GM19351 (cell line): Measurements from ENCODE around the gene HOXB3.

Experiments used
- ATAC-seq: cut with Tn5 transposase; IDR thresholded peaks from one replicate; pipeline ENCODE4 v1.9.1; 2021; ENCODE audit warnings: mild to moderate bottlenecking, moderate library complexity; ENCODE audit not compliant: unreplicated experiment

HOXB3 gene

DNA sequence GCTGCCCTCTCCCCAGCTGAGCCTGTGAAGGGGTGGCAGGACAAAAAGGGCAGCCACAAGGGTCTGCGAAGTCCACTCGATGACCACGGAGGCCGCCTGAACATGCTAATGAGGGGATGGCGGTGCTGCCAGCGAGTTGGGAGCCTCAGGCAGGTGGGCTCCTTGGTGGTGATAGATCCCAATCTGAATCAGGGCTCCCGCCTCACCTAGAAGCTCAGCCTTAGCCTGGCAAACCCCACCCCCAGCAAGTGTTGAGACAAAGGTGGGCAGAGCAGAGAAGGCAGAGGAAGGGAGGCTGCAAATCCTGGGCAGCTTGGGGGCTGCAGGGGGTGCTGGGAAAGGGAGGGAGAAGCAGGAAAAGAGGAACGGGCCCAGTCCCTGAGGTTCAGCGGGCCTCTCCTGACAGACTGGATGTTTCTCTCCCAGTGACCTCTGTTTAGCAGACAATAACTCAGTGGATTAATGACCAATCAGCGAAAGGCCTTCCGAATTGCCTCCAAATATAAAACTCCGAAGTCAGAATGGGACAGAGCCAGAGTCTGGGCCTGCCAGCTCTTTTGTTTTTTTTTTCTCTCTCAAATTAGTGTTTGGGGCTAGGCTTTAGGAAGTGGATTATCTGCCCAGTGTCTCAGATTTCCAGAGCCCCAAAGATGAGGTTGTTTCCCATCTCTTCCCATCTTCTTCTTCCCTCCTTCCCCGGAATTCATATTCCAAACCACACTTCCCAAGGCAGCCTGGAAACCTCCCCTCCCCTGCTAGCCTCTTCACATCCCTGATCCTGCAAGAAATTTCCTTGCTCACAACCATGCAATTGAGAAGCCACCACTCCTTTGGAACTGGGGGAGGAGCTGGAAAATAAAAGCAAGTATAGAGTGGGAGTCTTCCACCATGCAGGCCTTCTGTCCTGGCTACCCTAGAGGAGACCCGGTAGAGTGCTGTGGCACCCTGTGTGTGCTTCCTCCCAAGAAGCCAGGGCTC lies 29.9 kb downstream of the HOXB3 start:
- no peak for ATAC-seq

DNA sequence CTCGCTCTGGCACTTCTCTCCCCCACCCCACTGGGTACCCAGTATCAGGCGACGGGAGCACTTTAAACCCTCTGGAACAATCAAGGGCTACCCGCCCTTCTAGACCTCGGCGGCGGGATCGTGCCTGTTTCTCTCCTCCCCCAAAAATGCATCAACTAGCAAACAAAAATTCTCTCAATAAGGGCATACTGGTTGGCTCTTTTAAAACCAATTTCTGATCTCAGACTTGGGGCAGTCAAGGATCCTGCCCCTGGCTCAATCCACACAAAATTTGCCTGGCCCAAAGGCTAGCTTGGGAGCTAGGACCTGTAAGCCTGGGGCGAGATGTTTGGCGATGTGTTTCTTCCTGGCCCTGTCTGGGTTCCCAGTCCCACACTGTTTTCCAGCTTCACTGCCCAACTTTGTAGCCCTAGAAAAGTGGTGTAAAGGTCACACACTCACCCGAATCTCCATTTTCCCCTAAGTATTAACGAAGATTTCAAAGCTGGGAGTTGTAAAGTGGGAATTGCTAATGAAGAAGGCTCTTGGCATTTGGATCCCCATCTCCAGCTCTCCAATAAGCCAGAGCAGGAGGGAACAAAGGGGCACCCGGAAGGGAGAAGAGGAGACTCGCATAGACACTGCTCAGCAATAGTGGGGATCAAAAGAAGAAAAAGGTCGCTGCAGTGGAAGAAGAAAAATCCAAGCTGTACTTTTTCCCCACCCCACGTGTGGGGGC lies 30.8 kb downstream of the HOXB3 start:
- no peak for ATAC-seq

DNA sequence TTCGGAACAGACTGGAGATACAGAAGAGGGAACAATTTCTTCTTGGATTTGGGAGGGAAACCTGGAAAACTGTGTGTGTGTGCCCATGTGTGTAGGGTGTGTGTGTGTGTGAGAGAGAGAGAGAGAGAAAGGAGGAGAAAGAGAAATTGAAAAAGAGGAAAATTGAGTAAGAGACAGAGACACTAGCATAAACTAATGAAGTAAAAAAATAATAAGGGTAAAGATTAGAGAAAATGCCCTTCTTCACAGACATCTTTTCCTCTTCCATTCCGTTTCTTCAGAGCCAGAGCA lies 31.3 kb downstream of the HOXB3 start:
- ATAC-seq = no peak

DNA sequence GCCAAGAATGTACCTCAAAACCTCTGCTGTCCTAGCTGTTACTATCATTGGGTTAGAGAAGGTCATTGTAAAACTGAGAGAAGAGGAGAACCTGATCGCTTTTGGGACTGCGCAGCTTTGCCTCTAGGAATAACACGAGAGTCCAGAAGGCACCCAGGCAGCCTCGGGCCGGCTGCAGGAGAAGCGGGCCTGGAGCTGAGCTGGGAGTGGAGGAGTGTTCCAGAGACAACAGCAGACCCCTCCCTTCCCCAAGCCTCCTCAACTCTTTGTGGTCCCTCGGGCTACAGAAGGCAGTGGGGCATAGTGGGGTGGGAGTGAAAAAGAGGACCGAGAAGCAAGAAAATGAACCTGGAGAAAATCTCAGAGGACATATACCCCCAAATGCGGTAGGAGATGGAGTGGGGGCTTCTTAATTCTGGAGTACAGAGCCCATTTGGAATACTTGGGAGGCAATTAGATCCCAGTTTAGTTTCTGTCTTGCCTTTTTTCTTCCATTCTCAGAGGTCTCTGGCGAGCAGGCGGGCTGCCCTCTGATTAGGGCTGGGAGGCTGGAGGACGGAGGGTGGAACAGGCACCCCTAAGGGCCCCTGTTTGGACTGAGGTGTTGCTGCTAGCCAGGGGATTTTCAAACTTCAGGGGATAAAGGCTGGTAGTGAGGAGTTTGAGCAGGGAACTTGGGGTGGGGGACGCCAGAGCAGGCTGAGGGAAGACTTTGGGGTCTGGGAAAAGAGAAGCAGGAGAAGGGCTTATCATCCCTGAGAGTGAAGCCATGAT lies 31.8 kb downstream of the HOXB3 start:
- no peak for ATAC-seq

DNA sequence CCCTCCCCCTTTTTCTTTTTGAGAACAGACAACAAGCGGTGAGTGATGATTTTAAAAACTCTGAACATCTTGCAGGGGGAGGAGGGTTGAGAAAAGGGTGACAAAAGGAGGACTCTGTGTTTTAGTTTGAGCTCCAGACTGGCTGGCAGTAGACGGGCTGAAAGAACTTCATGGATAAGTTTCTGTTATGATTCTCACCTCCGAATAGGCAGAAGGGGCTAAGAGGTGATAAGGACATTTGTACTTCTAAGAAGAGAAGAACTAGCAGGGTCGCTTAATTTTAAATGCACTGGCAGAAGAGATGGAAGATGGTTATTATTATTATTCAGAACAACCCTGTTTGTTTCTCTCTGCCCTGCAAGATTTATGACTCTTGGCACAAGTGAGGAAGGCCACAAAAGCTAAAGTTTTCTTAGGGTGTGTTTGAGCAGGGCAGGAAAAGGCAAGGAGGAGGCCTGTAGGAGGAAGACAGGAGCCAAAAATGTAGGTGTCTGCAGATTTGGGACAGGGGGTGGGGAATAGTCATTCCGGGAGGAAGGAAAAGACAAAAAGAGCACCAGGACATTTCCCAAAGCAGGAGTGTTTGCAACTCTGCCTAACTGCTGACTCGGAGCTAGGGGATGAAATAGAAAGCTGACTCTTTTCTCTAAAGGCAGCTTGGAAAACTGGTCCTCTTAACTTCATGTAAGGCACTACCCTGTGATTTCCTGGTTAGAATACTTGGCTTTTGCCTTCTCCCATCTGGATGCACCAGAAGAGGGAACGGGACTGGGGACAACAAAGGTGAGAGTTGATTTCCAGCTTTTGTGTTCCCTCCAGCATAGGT lies 33.3 kb downstream of the HOXB3 start:
- no peak for ATAC-seq

DNA sequence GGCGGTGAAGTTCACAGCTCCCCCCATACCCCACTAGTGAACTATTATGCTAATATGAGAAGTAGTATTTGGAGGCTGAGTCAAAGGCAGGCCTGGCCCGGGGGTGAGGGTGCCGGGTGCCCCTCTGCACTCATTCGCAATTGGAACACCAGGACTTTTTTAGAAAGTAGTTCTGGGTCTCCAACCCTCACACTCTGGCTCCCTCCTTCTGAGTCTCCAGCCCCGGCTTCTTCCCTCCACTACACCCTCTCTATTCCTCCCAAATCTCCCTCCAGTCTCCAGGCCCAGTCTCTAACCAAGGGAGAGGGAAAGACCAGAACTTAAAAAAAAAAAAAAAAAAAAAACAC lies 33.8 kb downstream of the HOXB3 start:
- no peak for ATAC-seq

DNA sequence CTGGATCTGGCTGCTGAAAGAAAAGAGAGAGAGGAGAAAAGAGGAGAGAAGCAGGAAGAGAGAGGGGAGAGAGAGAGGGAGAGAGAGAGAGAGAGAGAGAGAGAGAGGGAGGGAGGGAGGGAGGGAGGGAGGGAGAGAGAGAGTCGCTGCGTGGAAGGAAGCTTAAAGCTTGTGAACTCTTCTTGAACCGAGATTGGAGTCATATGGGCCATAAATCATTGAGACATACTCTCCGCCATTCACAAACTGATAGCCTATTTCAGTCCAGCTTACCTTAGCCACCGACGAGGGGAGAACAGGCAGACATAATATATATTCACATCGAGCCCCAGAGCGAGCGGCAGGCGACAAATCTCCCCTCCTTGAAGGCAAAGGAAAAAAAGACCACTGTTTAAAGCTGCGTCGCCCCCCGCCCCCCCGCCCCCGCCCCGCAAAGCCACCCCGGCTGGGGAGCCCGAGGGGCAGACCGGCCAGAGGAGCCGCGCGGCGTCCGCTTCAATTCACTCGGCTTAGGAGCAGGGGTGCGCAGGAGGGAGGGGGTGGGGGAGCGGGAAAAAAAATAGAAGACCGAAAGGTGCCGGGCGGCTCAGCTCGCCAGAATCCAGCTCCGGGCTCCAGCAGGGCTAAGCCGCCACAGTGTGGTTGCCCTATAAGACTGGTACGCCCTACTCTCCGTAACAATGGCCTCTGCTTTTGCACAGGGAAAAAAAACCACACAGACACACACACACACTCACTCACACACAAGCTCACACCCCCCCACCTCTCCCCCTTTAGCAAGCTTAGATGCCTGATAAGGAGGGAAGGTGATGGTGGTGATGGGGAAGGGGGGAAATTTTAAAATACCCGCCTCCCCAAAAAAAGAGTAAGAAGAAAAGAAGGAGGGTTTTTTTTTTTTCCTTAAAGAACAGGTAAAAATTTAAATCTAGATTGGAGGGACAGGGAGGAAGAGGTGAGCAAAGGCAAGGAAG lies 34.5 kb downstream of the HOXB3 start:
- ATAC-seq = no peak

DNA sequence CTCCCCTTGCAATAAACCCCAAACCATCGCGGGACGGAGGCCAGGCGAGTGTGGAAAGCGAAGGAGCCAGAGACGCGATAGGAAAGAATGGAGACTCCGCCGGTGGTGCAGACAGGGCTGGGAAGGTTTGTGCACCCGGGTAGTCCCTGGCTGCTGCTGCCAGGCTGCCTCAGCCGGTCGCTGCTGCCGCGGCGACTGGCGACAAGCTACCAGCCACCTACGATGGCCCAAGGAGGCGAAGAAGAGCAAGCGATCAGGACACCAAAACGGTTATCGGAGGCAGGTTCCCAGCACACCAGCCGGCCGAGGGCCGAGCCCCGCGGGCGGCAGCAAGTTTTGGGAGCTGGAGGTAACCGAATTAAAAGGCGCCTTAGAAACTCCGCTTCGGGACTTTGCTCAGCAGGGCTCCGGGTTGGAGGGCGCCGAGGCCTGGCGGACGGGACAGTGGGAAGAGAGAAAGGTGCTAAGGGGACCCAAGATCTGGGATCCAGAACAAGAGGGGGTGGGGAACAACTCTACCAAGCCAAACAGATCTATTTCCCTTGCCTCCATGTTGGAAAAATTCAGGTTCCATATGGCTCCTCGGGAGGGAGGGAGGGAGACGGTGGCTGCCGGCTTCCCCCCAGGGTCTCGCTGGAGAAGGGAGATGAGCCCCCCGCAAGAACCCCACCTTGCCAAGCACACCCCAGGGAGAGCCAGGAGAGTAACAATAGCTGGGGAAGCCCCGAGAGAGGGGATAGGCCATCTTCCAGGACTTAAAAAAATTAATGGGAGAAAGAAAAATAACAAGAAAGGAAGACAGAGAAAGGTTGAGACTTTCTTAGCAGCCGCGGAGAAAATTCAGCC lies 35.4 kb downstream of the HOXB3 start:
- ATAC-seq = no peak

DNA sequence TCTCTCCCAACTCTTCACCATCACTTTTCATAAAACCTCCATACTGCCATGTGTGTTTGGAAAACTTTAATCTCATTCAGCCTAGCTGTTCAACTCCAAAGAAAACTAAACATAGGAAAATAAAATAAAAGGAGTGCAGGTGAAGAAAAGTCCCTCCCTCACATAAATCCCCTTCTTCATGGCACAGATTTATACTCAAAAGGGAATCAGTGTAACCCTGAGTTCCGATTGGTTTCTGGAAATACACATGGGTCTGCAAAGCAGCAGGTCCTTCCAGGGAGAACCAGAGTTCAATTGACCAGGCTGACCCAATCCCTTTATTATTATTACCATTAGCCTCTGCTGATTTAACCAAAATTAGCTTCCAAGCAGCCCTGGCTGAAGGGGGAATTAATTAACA lies 36.2 kb downstream of the HOXB3 start:
- ATAC-seq = no peak

DNA sequence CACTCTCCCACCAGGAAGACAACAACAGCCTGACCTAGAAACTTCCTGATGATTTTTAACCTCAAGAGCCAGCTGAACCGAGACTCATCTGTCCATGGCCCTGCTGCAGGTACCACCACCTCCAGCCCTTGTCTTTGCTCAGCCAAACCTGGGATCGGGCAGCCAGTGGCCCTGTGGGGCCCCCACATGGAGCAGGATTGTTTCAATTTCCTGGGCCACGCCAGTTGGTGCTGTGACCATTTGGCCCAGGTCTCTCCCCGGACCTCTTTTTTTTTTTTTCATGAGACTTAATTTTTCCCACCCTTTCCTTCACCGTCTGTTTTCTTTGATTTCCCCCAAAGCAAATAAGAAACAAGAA lies 36.9 kb downstream of the HOXB3 start:
- ATAC-seq = no peak

DNA sequence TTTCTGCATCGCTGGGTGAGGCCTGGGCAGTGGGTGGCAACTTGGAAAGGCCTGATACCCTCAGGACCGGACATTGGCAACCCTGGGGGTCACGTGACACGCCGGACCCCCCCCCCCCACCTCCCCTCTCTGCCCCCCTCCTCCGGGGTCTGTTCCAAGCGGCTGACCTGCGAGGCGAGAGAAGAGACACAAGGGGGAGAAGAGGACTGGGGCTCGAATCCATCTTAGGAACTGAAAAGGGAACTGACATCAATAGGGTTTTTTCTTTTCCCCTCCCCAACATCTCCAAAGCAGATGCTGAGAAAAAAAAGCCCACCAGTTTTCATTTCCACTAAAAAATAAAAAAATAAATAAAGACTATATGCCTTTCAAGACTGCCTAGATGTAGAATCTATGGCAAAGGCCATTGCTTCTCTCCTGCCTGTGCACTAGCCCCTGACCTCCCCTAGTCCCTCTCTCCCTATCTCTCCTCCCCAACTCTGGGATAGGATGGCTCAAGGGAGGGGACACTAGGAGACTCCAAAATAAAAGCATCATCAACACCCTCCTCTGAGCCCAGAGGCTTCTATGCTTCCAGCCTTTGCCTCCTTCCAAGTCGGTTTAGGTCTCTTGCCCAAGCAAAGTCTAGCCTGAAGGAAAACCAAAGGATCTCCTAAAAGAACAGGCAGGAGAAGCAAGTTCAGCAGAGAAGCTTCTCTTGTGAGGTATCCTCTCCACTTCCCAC lies 37.4 kb downstream of the HOXB3 start:
- ATAC-seq = no peak

DNA sequence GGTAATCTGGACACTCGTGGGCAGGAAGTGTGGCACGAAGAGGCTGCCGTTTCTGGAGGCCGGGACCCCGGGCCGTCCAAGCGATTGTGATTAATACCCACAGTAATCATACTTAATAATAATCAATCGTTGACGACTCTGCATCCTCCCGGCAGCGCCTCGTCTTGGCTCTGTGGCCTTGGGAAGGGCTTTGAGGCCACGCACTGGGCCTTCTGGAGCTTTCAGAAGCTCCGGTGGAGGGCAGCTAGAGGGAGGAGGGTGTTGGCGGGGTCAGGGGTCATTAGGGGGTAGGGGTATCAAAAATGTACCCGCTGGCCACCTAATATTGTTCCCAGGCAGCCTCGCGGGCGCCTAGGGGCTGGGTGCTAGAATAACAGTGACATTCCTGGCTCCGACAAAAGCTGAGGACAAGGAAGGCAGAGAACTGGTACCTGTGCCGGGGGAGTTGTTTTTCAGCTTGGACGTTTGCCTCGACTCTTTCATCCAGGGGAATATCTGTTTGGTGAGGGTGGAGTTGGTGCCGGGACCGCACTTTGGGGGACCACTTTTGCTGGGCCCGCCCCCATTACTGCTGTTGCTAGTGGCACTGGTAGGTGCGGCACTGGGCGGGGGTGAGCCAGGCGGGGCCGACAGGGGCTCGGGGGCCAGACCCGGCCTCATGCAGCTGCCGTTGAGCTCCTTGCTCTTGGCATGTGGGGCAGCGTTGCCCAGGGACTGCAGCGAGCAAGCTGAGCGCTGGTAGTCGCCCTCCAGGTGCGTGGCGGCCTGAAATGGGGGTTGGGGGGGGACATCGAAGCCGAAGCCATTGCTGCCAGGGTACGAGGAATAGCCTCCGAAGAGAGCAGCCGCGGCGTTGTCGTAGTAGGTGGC lies 38.2 kb downstream of the HOXB3 start:
- no peak for ATAC-seq

DNA sequence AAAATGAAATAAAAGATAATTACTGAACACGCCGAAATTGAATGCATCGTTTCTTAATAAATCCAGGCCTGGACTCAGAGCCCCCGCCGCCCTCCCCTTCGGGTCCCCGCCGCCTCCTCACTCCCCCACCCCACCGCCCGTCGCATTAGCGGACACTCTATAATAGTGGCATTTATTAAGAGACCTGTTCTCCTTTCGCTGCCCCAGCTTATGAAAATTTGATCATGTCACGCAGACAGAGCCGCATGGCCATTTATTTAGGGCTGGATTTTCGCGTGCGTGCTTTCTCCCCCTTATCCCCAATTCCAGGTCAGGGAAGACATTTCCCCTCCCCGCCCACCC lies 38.9 kb downstream of the HOXB3 start:
- ATAC-seq = no peak

DNA sequence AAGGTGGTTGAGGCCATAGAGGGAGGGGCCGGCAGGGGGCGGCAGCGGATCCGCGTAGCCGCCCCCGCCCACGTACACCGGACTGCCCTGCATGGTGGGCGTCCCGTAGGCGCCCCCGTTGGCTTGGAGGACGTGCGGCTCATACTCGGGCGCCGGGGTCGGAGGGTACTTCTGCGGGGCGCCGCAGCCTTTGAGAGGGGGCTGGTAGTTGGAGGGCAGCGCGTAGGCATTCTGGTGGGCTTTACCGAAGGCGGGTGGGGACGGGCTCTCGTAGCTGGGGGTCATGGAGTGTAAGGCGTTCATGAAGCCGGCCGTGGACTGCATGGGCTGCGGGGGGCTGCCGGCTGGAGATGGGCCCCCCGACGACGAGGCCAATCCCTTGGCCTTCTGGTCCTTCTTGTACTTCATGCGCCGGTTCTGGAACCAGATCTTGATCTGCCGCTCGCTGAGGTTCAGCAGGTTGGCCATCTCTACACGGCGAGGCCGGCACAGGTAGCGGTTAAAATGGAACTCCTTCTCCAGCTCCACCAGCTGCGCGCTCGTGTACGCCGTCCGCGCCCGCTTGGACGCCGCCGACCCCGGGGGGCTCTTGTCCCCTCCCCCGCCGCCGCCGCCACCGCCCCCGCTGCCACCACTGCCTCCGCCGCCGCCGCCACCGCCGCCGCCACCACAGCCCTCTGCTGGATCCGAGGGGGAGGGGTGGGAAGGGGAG lies 39.4 kb downstream of the HOXB3 start:
- no peak for ATAC-seq

DNA sequence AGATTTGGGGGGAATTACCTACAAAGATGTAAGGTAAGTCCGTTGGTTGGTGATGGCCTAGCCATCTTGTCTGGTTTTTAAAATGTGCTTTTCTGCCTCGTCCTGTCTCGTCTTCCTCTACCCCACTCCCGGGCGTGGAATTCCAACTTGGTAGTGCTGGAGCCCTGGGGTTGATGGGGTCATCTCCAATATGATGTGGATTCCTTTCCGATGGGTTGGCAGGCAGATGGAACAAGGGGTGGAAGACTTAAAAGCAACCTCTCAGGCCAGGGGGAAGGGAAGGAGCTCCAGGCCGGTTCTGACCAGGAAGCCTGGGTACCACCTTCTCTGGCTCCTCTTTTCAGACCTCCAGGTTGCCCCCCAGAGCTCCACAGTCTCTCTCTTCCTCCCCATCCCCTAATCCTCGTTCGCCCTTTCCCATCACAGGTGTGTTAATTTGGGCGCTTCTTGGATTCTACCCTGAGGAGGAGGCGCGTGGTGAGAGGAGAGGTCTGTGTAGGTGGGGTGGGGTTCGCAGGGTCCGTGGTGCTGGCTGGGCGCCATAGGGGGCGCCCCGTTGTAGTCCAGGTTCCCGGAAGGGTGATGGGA lies 40.0 kb downstream of the HOXB3 start:
- no peak for ATAC-seq

DNA sequence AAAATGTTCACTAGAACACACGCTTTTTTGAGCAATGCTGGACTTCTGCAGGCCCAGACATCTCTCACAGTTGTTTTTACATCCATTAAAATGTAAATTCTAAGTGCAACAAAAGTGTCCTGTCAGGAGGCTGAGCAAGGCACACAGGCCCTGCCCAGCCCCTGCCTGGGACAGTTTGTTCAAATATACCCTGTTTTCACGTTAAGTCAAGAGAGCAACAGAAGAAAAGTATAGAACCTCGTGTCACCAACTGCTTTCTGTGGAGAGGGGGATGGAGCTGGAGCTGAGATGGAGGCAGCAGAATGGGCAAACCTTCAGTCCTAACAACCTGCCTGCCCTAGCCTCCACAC lies 40.8 kb downstream of the HOXB3 start:
- ATAC-seq = no peak
